GM23338 (cell line): ENCODE data around the gene NFKBIA. TPM values are rescaled to one million over a fixed set of nuclear protein-coding genes. Genes with fewer than 3 reads are reported as not detected.

Experiments
- ATAC-seq: fragments of 200-7000 bp; cut with Tn5 transposase; 3 replicates; pipeline ENCODE4 v1.9.1; 2020
- DNase-seq: peaks from one replicate; pipeline ENCODE4 v3.0.0-alpha.2; 2015; ENCODE audit warnings: low spot score
- H2AFZ ChIP-seq: fragments of 200-600 bp; sonication (generic); 2 replicates; pipeline ENCODE4 v1.8.0; 2016; ENCODE audit warnings: antibody characterized with exemption, mild to moderate bottlenecking, moderate library complexity
- H3F3A ChIP-seq: fragments of 200-600 bp; sonication (generic); replicated peaks from 2 replicates; pipeline ENCODE4 v1.8.0; 2017; ENCODE audit warnings: antibody characterized with exemption, mixed run types, low read depth
- H3K27ac ChIP-seq: fragments of 200-600 bp; sonication (generic); 2 replicates; pipeline ENCODE4 v1.6.1; 2016; ENCODE audit warnings: low read depth
- H3K27me3 ChIP-seq: fragments of 200-600 bp; sonication (generic); 2 replicates; pipeline ENCODE4 v1.8.0; 2016; ENCODE audit warnings: mild to moderate bottlenecking, mixed run types, moderate library complexity; ENCODE audit not compliant: insufficient read depth
- H3K36me3 ChIP-seq: fragments of 200-600 bp; sonication (generic); 2 replicates; pipeline ENCODE4 v1.8.0; 2016; ENCODE audit warnings: mild to moderate bottlenecking; ENCODE audit not compliant: insufficient read depth
- H3K4me1 ChIP-seq: fragments of 200-600 bp; sonication (generic); 2 replicates; pipeline ENCODE4 v1.8.0; 2016; ENCODE audit warnings: mild to moderate bottlenecking, moderate library complexity; ENCODE audit not compliant: insufficient read depth
- H3K4me2 ChIP-seq: fragments of 200-600 bp; sonication (generic); 2 replicates; pipeline ENCODE4 v1.7.1; 2017; ENCODE audit warnings: mixed run types
- H3K4me3 ChIP-seq: fragments of 200-600 bp; sonication (generic); 2 replicates; pipeline ENCODE4 v1.6.1; 2016; ENCODE audit warnings: mixed run types
- H3K79me2 ChIP-seq: fragments of 200-600 bp; sonication (generic); replicated peaks from 2 replicates; pipeline ENCODE4 v1.8.0; 2017; ENCODE audit warnings: mild to moderate bottlenecking; ENCODE audit not compliant: insufficient read depth
- H3K9me2 ChIP-seq: fragments of 200-600 bp; sonication (generic); 2 replicates; pipeline ENCODE4 v1.8.0; 2017; ENCODE audit not compliant: insufficient read depth
- H4K20me1 ChIP-seq: fragments of 200-600 bp; sonication (generic); replicated peaks from 2 replicates; pipeline ENCODE4 v1.8.0; 2017; ENCODE audit warnings: mild to moderate bottlenecking; ENCODE audit not compliant: insufficient read depth
- H3K27ac Mint-ChIP-seq: 2 replicates; pipeline ENCODE4 v1.8.0; 2020; ENCODE audit warnings: inconsistent platforms, mild to moderate bottlenecking, moderate library complexity, mixed read lengths
- H3K27me3 Mint-ChIP-seq: 3 replicates; pipeline ENCODE4 v1.8.0; 2022; ENCODE audit warnings: low read depth, mild to moderate bottlenecking, moderate library complexity, mixed read lengths, inconsistent platforms; ENCODE audit not compliant: insufficient read depth, poor library complexity
- H3K36me3 Mint-ChIP-seq: 3 replicates; pipeline ENCODE4 v1.8.0; 2021; ENCODE audit warnings: low read depth, mild to moderate bottlenecking, inconsistent platforms, moderate library complexity, mixed read lengths
- H3K4me1 Mint-ChIP-seq: 3 replicates; pipeline ENCODE4 v1.8.0; 2020; ENCODE audit warnings: mild to moderate bottlenecking, inconsistent platforms, mixed read lengths
- H3K4me3 Mint-ChIP-seq: 3 replicates; pipeline ENCODE4 v1.8.0; 2021; ENCODE audit warnings: moderate library complexity, mild to moderate bottlenecking, inconsistent platforms, mixed read lengths
- H3K9me3 Mint-ChIP-seq: 3 replicates; pipeline ENCODE4 v1.8.0; 2020; ENCODE audit warnings: moderate library complexity, mild to moderate bottlenecking, inconsistent platforms, mixed read lengths
- CREB1 ChIP-seq: fragments of 250-450 bp; sonication (Bioruptor Pico); IDR thresholded peaks from 2 replicates; pipeline ENCODE4 v1.5.0; 2020; ENCODE audit warnings: low read depth, mild to moderate bottlenecking, moderate library complexity
- CTCF ChIP-seq, 2 experiments: fragments of 200-600 bp in 1 of 2; sonication (generic) in 1 of 2; conservative IDR thresholded peaks; 2 replicates each; pipeline versions ENCODE4 v1.5.1 to v1.6.1; 2016 to 2017; ENCODE audit warnings: antibody characterized with exemption in 2 of 2, low read depth in 2 of 2, mild to moderate bottlenecking in 2 of 2, moderate library complexity in 1 of 2
- ETS1 ChIP-seq: IDR thresholded peaks from 2 replicates; pipeline ENCODE4 v1.6.1; 2016; ENCODE audit warnings: antibody characterized with exemption
- EZH2 ChIP-seq: fragments of 200-600 bp; sonication (generic); IDR thresholded peaks from one replicate; pipeline ENCODE4 v1.8.0; 2017; ENCODE audit warnings: antibody characterized with exemption, mild to moderate bottlenecking, low read depth; ENCODE audit not compliant: unreplicated experiment
- POLR2AphosphoS5 ChIP-seq: IDR thresholded peaks from 2 replicates; pipeline ENCODE4 v1.6.1; 2016; ENCODE audit warnings: antibody characterized with exemption, low read depth
- STAT1 ChIP-seq: IDR thresholded peaks from one replicate; pipeline ENCODE4 v1.6.1; 2016; ENCODE audit warnings: antibody characterized with exemption; ENCODE audit not compliant: unreplicated experiment
- ZNF114 ChIP-seq: fragments of 250-450 bp; sonication (Bioruptor Pico); IDR thresholded peaks from 2 replicates; pipeline ENCODE4 v1.5.0; 2020; ENCODE audit warnings: mild to moderate bottlenecking, moderate library complexity
- ZNF462 ChIP-seq: fragments of 250-450 bp; sonication (Bioruptor Pico); IDR thresholded peaks from 2 replicates; pipeline ENCODE4 v1.5.0; 2020; ENCODE audit warnings: mild to moderate bottlenecking, moderate library complexity
- polyA plus RNA-seq: library from polyadenylated mRNA; unstranded; fragments of >200 nt; fragmentation: Nextera tagmentation; extraction: Ambion mirVana; gene quantifications from 2 replicates; pipeline ENCODE4 v1.2.1, GENCODE V29; 2016
- total RNA-seq: library from RNA; depleted of rRNA; stranded (reverse); fragments of >200 nt; shearing (Covaris generic); gene quantifications from 2 replicates; pipeline ENCODE4 v1.2.3, GENCODE V29; 2014

Gene NFKBIA
- total and polyA plus RNA-seq, 2 experiments from 2014 or later, result 33.4 to 41.3 TPM

GRCh38 chr14:35414365-35414764 is 9.8 kb upstream of the NFKBIA start:
- no peak overlapping the region for H3K27ac ChIP-seq
- ATAC-seq (no peak), DNase-seq (peak; percentile 39)
- Mint-ChIP-seq H3K4me3 (no peak overlapping the region), H3K27me3 (peaks cover 9% of the 10 kb centered on the region), H3K36me3 (no peaks in the 10 kb centered on the region), H3K9me3 (no peaks in the 10 kb centered on the region), H3K27ac (peak overlapping the region; percentile 48; the same call in 1 of the 2 replicates), H3K4me1 (peaks cover 33% of the 10 kb centered on the region)
- no peak overlapping the region for H3K4me3 ChIP-seq
- no peaks in the 10 kb centered on the region for H3K27me3 ChIP-seq
- no peak overlapping the region for H3K4me2 ChIP-seq
- H3K36me3 ChIP-seq, result no peaks in the 10 kb centered on the region
- TF ChIP-seq CTCF (conservative IDR thresholded peaks at IDR 0.05; ENCODE audit: low read depth in 2 of 2), result no peak
- no peak for TF ChIP-seq EZH2
- no peak for TF ChIP-seq STAT1
- no peak for TF ChIP-seq ZNF114 (CRISPR knock-in tag)
- H3K4me1 ChIP-seq, result peaks cover 13% of the 10 kb centered on the region; the same call in 1 of the 2 replicates
- no peaks in the 10 kb centered on the region for H3K9me2 ChIP-seq
- no peaks in the 10 kb centered on the region for H4K20me1 ChIP-seq
- 0 out of 2 replicates have a peak overlapping the region, but pooled peaks have one; percentile 5 for H2AFZ ChIP-seq
- no peaks in the 10 kb centered on the region for H3K79me2 ChIP-seq
- H3F3A ChIP-seq, result no peaks in the 10 kb centered on the region

- no peak overlapping the region for H3K4me3 Mint-ChIP-seq
- Histone ChIP-seq H2AFZ (peak overlapping the region; percentile 45), H3K27me3 (no peaks in the 10 kb centered on the region)
Measured at GRCh38 chr14:35412272-35413056, 7.9 kb upstream of the NFKBIA start.

More at GRCh38 chr14:35412272-35413056, 7.9 kb upstream of the NFKBIA start:
- ATAC-seq (no peak), DNase-seq (no peak)
- H3K4me2 ChIP-seq, result no peak overlapping the region
- no peaks in the 10 kb centered on the region for H3F3A ChIP-seq
- no peaks in the 10 kb centered on the region for H4K20me1 ChIP-seq
- Mint-ChIP-seq H3K9me3 (no peaks in the 10 kb centered on the region), H3K27ac (0 out of 2 replicates have a peak overlapping the region, but pooled peaks have one; percentile 5), H3K27me3 (peaks cover 9% of the 10 kb centered on the region), H3K4me1 (peaks cover 33% of the 10 kb centered on the region), H3K36me3 (no peaks in the 10 kb centered on the region)
- peaks cover 13% of the 10 kb centered on the region; the same call in 1 of the 2 replicates for H3K4me1 ChIP-seq
- TF ChIP-seq EZH2 (no peak), STAT1 (no peak), ZNF462 (CRISPR knock-in tag) (no peak), POLR2AphosphoS5 (no peak), CREB1 (CRISPR knock-in tag) (no peak), ETS1 (no peak), CTCF (conservative IDR thresholded peaks at IDR 0.05; ENCODE audit: low read depth in 2 of 2) (no peak)
- no peaks in the 10 kb centered on the region for H3K36me3 ChIP-seq
- H3K79me2 ChIP-seq, result no peaks in the 10 kb centered on the region
- H3K27ac ChIP-seq, result no peak overlapping the region
- H3K4me3 ChIP-seq, result no peak overlapping the region
- no peaks in the 10 kb centered on the region for H3K9me2 ChIP-seq
